NCI-H526 treated with DMSO at 0.1 percent for 48 hours (cell line): ENCODE results near the gene RBPJ.
"Not testable (repeated sequence)": the region's sequence is repeated elsewhere in the genome, so short reads cannot be mapped to it uniquely, and the experiment has no call there.

Experiments
- DNase-seq: peaks from one replicate; lab custom pipeline; 2025; lab: John Stamatoyannopoulos, UW

RBPJ gene

DNA sequence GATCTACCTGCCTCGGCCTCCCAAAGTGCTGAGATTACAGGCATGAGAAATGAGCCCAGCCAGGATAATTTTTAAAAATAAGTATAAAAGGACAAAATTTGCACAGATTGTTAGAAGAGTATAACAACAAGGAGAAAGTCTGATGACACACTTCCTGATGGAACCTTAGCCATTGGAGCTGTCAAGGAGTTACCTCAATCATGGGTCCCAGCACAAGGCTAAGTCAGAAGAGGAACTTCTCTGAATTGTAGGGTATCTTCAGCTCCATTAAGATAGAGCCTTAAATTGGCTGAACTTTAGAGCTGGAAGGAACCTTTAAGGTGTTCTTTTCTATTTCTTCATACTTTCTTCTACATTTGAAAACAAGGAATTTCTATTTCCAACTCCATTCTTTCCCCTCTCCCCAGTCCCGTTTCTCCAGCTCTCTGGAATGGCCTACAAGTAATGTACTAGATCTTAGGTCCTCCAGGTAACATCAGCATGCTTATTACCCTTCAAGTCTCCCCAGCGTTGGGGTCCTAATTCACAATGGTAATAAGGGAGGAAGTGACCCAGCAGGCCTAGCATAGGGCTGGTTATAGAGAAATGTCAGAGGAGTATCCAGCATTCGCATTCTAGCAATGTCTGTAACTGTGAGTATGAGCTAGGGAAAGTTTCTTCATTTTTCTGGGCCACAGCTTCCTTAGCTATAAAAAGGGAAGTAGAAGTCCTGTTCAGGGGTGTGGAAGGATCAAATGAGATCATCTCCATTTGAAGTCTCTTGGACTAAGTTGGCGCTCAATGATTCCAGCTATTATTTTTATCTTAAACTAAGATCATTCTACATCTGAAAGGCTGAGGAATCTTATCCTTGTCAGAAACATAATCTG, 18.5 kb upstream of the RBPJ start:
- DNase-seq, result no peak

DNA sequence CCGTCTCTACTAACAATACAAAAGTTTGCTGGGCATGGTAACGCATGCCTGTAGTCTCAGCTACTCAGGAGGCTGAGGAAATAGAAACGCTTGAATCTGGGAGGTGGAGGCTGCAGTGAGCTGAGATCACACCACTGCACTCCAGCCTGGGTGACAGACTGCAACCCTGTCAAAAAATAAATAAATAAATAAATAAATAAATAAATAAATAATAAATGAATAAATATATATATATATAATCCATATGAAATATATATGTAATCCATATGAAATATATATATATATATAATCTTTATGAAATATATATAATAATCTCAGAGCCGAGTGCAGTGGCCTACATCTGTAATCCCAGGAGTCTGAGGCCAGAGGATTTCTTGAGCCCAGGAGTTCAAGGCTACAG, 17.8 kb upstream of the RBPJ start:
- no peak for DNase-seq

DNA sequence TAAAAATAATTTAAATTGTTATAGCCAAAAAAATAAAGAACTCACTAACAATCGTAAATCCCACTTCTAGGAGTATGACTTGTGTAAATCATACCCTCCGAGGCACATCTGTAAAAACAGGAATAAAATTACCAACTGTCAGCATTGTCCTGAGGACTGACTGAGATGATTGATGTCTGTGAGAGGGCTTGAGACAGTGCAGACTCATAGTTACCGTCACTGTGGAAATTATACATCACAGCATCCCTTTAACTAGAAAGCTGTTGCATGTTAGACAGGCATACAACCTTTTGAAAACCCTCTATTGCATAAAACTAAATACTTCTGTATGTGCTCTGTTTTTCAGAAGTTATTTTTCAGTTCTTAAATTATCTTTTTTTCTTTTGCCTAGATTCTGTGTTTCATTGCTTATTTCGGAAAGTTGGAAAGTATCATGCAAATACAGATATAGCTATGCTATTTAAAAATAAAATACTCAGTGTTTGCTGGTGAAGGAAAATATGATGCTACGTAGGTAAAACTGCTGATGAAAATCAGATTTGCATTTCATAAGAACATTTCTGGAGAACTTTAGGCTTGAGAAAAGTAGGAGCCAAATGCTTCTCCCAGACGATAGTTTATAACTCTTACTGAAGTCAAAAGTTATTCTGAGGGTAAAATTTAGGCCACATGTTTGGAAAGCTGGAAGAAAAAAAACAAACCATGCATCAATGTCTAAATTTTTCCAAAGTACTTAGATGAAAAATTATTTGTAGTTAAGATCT, 13.6 kb upstream of the RBPJ start:
- DNase-seq, result no peak

DNA sequence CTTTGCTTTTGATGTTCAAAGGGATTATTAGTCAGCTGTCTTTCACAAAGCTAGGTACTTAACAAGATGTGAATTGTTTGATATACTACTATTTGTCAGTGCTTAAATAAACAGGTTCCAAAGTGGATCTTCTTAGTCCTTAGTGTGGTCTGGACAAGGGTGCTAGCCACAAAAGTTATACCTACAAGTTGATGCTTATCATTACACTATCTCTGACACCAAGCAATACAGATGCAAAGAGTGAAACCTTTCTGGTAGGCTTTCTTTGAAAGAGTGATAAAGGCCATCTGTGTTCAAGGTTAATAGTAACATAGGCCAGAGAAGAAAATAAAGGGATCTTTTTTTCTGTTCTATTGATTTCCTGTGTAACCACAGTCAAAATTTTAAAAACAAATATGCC, 12.2 kb upstream of the RBPJ start:
- DNase-seq, result no peak

DNA sequence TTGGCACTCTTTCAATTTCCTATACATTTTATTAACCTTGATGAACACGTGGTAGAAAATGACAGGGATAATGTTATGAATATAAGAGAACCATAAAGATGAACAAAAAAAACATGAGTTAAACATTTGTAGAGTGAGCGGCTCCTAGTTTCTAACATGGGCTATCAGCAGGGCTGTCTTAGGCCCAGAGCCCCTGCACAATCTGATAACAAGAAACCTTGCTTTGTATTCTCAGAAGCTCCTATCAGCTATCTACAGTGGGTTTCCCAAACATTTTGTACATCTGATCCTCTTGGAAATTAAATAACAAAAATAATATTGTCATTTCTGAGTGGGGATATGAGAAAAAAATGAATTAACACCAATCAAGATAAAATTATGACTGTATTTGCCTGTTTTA, 10.6 kb upstream of the RBPJ start:
- no peak for DNase-seq

DNA sequence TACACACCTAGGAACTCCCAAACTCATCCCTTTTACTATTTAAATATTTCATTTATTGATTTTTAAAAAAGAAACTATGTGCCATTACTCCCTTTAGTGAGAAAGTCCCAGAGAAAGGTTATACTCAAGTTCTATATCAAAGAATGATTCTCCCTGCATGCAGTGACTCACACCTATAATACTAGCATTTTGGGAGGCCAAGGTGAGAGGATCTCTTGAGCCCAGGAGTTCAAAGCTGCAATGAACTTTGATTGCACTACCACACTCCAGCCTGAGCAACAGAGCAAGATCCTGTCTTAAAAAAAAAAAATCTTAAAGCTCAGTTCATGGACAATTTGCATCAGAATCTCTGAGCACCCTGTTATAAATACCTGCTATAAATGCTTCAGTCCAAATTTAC, 9.2 kb upstream of the RBPJ start:
- no peak for DNase-seq

DNA sequence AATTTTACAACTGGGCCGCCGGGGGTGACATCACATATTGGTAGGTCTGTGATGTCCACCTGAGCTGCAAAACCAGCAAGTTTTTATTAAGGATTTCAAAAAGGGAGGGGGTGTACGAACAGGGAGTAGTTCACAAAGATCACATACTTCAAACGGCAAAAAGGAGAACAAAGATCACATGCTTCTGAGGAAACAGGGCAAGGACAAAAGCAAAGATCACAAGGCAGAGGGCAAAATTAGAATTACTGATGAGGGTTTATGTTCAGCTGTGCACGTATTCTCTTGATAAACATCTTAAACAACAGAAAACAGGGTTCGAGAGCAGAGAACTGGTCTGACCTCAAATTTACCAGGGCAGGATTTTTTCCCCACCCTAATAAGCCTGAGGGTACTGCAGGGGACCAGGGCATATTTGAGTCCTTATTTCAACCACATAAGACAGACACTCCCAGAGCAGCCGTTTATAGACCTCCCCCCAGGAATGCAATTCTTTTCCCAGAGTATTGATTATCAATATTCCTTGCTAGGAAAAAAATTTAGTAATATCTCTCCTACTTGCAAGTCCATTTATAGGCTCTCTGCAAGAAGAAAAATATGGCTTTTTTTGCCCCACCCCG, 5.4 kb upstream of the RBPJ start:
- not testable (repeated sequence) for DNase-seq

DNA sequence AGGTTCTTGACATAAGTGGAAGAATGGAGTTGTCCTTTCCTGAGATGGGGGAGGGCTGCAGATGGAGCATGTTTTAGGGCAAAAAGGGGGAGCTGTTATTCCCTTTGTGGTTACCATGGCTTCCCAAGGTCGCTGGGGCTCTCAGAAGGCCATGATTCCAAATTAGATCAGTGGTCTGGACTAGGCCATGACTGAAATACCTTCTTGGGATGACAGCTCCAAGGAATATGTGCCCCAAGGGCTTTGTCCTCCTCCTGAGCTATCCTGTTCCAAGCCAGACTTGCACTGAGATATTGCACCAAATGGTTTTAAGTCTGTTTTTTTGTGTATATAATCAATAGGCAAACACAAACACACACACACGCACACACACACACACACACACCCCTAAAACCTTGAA, 3.0 kb upstream of the RBPJ start:
- DNase-seq, result no peak

DNA sequence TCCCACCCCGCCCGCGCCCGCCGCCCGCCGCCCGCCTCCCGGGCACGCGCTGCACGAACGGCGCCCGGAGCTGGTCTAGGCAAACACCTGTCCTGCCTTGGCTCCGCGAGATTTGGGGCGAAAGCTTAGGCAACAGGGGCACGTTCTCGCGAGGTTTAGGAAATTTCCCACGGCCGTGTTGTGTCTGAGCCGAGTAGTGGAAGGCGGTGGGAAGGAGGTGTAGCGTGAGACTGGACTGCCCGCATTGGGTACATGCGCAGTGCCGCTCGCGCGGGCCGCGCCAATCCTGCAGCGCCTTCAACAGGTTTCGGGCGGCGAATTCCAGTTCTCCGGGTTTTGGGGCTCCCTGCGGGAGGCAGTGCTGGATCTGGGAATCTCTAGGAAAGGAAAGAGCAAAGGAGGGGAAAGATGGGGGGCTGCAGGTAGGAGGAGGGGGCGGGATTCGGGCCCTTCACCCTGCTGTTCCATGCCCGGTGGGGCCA, 1.3 kb upstream of the RBPJ start:
- DNase-seq, result peak; percentile 98

DNA sequence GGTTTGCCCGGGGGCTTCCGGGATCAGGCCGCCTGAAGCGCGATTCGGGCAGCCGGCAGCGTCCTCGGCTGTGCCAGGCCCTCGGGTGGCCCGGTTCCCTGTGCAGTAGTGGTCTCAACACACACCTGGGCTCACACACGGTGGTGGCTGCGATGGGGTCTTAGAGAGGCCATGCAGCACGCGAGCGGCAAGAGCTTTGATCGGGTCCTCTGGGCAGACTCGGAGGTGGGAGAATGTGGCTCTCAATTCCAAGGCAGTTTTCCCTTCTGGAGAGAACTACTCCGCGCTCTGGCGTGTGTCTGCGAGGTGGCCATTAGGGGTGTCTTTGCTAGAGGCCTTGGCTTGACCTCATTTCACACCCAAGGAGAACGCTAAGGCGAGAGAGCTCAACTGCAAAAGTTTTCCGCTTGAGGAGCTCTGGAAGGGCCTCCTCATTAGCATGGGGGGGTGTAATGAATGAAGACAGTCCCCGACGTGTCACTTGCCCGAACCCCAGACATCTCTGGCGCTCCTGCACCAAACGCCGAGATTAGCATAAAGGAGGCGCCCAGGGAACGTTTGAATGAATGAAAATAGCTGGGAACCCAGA, 771 bp upstream of the RBPJ start:
- peak; percentile 52 for DNase-seq

DNA sequence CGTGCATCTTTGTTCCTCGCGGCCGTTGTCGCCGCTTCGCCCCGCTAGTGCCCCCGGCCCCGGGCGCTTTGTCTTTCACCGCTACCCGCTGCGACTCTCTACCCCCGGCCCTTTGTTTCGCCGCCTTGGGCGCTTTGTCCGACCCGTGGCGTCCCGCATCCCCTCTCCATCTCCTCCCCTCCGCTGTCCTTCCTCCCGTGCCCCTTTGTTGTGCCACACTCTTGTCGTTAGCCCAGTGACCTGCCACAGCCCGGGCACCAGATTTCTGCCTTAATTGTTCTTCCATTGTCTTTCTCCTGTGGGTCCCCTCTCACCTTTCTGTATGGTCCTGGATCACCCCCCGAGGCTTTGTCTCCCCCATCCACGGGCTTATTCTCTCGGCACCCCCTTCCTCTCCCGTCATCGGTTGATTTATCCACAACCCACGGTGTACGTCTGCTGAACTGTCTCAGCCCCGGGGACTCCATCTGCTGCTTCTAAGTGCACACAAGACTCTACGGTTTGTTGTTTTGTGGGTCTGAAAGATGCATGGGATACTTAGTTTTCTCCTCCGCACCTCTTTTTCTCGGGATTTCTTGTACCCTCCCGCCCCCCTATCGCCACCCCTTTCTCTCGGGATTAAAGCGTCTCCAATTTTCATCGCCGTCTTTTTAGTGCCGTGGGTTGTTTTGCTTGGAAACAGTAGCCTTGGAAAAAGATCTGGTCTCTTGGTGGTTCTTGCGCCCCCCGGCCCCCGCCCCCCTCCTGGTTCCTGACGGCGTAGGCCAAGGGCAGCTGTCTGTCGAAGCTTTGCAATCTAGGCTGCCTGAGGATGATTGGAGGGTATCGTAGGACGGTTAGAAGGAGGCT, 783 bp downstream of the RBPJ start:
- DNase-seq, result no peak

DNA sequence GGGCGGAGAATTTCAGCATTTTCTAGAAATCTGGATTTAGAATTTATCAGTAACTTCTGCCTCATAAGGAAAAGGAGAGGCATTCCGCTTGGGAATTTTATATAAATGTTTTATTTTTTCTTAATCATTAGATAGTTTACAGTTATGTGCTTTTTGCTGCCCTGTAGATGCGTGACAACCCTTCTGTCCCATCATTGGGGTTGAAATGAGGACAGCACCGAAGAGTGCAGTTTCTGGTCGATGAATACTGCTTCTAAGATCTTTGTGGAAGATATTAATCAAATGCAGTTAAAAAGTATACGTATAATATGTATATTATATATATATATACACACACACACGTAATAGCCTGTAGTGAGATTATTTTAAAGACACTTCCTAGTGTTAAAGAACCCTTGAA, 1.5 kb downstream of the RBPJ start:
- no peak for DNase-seq

DNA sequence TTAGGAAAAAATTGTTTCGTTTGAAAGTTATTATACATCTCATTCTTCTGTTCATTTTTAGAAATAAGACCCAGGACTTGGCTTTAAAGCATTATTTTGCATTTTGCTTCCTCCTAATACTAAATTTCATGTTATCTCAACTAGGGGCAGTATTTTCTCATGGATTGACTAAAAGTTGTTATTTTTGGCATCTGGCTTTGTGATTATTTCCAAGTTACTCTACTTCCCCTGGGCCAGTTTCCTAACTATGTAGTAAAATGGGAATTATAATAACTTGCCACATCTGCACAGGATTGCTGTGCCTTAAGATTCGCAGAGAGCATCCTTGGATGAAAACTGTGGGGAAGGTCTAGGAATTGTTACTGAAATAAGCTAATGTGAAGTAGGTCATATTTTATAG, 3.0 kb downstream of the RBPJ start:
- DNase-seq, result no peak

DNA sequence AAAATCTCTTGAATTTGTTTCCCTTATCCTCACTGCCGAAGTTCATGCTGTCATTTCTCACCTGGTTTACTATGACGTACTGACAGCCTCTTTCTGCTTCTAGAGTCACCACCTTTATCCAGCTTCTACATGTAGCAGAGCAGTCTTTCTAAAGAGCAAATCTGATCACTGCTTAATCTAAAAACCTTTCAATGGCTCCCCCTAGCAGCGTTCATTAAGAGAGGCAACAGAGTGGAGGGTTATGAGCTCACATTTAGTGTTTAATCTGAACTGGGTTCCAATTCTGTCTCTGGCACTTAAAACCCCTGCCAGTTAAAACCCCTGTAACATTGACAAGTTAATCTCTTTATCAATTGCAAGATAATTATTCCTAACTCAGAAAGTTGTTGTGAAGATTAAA, 4.4 kb downstream of the RBPJ start:
- no peak for DNase-seq

DNA sequence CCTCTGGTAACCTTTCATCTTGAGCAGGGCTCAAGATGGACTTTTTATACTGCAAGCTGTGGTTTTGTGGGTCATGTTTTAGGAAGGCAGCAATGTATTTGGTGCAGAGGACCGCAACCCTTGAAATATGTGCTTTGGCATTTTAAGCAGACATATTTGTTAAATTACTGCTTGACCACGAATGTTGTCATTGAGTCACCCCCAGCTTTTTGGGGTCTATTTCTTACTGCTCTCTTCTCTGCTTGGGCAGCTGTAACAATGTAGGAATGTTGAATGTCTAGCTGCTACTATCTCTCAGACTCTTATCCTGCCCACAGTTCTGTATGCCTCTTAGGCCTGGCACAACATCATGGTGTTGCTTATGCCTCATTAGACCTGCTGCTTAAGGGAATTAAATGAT, 6.0 kb downstream of the RBPJ start:
- DNase-seq, result no peak

DNA sequence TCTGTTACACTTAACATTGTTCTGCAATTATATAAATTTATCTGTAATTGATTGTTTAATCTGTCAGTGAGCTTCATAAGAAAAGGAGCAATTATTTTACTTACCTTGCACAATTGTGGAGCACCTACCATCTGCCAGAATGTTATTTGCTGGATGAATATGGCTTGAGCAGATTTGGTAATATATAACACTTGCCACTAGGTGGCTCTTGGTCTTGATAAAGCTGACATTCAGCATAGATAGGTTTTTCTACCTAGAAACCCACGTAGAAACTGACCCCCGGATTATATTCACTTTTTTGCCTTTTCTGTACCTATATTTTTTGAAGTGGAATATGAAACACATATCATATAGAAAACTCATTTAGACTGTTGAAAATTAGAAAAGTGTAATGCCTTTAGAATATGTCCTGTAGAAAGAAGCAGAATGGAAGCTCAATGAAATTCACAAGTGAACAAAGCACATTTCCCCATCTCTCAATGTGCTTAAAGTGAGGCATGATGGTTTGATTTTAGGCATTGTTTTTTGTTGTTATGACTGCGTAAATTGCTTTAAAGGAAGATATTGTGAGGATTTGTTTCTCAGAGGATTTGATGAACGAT, 9.5 kb downstream of the RBPJ start:
- DNase-seq, result peak; percentile 40

DNA sequence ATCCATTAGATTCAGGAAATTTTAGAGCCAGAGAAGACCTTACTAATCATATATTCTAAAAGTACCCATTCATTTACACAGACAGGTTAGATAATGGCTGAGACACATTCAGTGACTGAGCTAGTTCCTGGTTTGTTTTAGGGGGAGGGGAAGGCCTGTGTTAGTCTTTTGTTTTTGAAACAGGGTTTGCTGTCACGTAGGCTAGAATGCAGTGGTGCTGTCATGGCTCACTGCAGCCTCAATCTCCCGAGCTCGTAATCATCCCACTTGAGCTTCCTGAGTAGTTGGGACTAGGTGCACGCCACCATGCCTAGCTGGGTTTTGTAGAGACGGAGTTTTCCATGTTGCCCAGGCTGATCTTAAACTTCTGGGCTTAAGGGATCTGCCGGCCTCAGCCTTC, 10.1 kb downstream of the RBPJ start:
- no peak for DNase-seq

DNA sequence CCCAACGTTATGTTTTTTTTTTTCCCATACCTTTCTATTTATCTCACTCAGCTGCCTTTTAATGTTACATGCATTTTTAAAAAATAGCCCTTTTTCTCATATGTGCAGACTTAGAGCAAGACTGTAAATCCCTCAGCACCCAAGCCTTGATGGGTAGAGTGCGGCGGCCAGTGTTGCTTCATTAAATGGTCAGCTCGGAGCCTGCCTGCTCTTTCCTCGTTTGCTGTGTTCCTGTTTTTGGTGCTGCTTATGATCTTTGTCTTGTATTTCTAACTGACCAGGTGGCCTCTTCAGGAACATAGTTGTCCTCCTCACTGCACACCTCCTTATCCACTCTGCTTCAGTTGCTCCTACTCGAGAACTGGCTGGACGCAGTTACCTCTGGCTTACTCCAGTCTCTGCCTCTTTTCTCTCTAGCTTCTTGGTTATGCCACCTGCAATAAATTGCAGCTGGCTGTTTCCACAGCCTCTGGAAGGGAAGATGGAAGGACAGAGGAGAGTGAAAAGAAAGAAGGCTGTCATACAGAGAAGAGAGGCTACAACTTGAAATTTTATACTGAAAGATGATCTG, 10.7 kb downstream of the RBPJ start:
- DNase-seq, result no peak

DNA sequence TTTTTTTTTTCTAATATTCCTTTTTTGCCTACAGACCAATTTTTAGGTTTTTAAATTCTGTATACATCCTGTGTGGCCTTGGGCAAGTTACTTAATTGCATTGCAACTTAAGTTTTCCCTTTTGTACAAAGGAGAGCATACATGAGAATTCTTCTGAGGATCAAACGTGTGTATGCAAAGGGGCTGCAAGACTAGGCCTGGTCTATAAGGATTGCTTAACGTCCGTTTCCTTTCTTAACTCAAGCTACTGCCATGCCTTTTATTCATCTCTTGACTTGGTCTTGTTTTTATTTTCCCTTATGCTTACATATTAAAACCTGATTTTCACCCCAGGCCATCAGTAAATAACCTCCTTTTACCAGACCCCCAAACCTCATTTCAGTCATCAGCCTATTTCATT, 13.6 kb downstream of the RBPJ start:
- no peak for DNase-seq

DNA sequence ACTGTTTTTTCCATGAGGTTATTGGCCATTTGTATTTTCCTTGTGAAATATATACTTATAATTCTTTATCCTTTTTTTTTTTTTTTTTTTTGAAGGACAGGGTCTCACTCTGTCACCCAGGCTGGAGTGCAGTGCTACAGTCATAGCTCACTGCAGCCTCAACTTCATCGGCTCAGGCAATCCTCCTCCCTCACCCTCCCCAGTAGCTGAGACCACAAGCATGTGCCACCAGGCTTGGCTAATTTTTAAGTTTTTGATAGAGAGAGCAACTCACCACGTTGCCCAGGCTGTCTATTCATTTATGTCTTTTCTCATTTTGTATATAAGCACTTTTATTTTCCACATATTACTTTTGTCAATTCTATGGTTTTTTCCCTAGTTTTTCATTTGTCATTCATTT, 16.8 kb downstream of the RBPJ start:
- no peak for DNase-seq
